ENCODE results near the gene FBXL7. TPM values are rescaled to one million over a fixed set of nuclear protein-coding genes. Genes with fewer than 3 reads are reported as not detected.

The FBXL7 gene
- total and polyA plus RNA-seq, 4 donors = 1.9 to 15.5 (median 6.6) TPM

- Histone ChIP-seq H3K4me3 (no peak overlapping the region), H3K4me1 (ENCODE audit: control insufficient read depth in 5 of 5, insufficient read depth in 5 of 5, low read length in 5 of 5) (peaks cover 0 to 5% (median 3%) of the 10 kb centered on the region in 5 donors), H3K36me3 (ENCODE audit: control insufficient read depth in 4 of 4, insufficient read depth in 4 of 4, low read length in 4 of 4) (no peaks in the 10 kb centered on the region), H3K27me3 (ENCODE audit: control insufficient read depth in 3 of 3, insufficient read depth in 3 of 3, low read length in 2 of 3) (no peaks in the 10 kb centered on the region), H3K27ac (ENCODE audit: low read depth in 1 of 2, low read length in 1 of 2) (no peak overlapping the region), H3K9me3 (ENCODE audit: control insufficient read depth in 4 of 4, insufficient read depth in 3 of 4, low read length in 3 of 4) (no peaks in the 10 kb centered on the region), H3K9ac (ENCODE audit: insufficient read depth in 1 of 2, low read length in 2 of 2) (no peak overlapping the region)
- DNase-seq (no peak), ATAC-seq (ENCODE audit: insufficient read depth, low FRiP score) (no peak)
- TF ChIP-seq CTCF (IDR thresholded peaks at IDR 0.05; ENCODE audit: control extremely low read depth, extremely low read depth) = no peak
These were observed 466.7 kb downstream of the FBXL7 start for GRCh38 chr5:15966651-15967050.

GRCh38 chr5:15968993-15969392 is 469.0 kb downstream of the FBXL7 start:
- DNase-seq = no peak
- Histone ChIP-seq H3K9ac (ENCODE audit: insufficient read depth in 1 of 2, low read length in 2 of 2) (no peak overlapping the region), H3K36me3 (ENCODE audit: control insufficient read depth in 4 of 4, insufficient read depth in 4 of 4, low read length in 4 of 4) (no peaks in the 10 kb centered on the region), H3K4me3 (no peak overlapping the region), H3K4me1 (ENCODE audit: control insufficient read depth in 5 of 5, insufficient read depth in 5 of 5, low read length in 5 of 5) (peaks cover 0 to 5% (median 3%) of the 10 kb centered on the region in 5 donors), H3K9me3 (ENCODE audit: control insufficient read depth in 4 of 4, insufficient read depth in 3 of 4, low read length in 3 of 4) (no peaks in the 10 kb centered on the region), H3K27ac (ENCODE audit: low read depth in 1 of 2, low read length in 1 of 2) (no peak overlapping the region), H3K27me3 (ENCODE audit: control insufficient read depth in 3 of 3, insufficient read depth in 3 of 3, low read length in 2 of 3) (no peaks in the 10 kb centered on the region)
- no peak for TF ChIP-seq CTCF (IDR thresholded peaks at IDR 0.05; ENCODE audit: control extremely low read depth, extremely low read depth)
- no peak for ATAC-seq (ENCODE audit: insufficient read depth, low FRiP score)
- 88 to 91% methylated on average over 4 of the region's 4 CpGs for WGBS, 2 donors

DNA sequence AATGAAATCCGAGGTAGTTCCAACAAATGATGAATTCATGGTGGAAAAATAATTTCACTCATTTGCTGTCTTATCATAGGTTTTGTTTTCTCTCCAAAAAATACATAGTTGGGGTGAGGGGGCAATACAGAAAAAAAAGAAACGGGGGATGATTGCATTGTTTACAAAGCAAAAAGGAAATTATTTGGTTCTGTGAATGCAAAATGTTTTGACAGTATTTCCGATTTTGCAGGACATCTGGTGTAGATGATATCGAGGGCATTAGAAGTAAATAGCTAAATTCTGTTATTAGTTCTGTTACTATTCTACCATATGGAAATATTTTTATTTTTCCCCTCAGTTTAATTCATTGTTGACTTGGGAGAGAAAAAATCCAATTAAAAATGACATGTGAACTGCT is 477.9 kb downstream of the FBXL7 start:
- ATAC-seq (ENCODE audit: insufficient read depth, low FRiP score) (no peak), DNase-seq (no peak)
- Histone ChIP-seq H3K4me3 (no peak overlapping the region), H3K36me3 (ENCODE audit: control insufficient read depth in 4 of 4, insufficient read depth in 4 of 4, low read length in 4 of 4) (no peaks in the 10 kb centered on the region), H3K4me1 (ENCODE audit: control insufficient read depth in 5 of 5, insufficient read depth in 5 of 5, low read length in 5 of 5) (peaks cover 0 to 4% (median 0%) of the 10 kb centered on the region in 5 donors), H3K9ac (ENCODE audit: insufficient read depth in 1 of 2, low read length in 2 of 2) (no peak overlapping the region), H3K27me3 (ENCODE audit: control insufficient read depth in 3 of 3, insufficient read depth in 3 of 3, low read length in 2 of 3) (no peaks in the 10 kb centered on the region), H3K9me3 (ENCODE audit: control insufficient read depth in 4 of 4, insufficient read depth in 3 of 4, low read length in 3 of 4) (no peaks in the 10 kb centered on the region), H3K27ac (ENCODE audit: low read depth in 1 of 2, low read length in 1 of 2) (no peak overlapping the region)
- WGBS, 2 donors = 67 to 73% methylated on average over 4 of the region's 4 CpGs
- TF ChIP-seq CTCF (IDR thresholded peaks at IDR 0.05; ENCODE audit: control extremely low read depth, extremely low read depth) = no peak

DNA sequence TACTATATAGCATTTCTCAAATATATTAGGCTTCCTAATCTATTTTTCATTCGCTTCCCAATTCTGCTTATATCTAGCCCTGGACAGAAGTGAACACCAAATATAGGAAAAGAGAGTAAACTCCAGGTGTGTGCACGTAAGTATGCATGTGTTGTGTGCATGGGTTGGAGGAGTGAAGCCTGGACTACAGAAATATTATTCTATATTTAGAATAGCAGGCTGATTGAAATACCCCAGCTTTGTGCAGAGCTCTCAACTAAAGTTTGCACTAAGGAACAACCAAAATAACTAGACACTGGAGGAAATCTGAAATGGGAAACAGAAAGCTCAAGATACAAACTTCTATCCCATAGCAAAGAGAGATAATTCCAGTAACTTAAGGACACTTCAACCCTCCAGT is 480.9 kb downstream of the FBXL7 start:
- no peaks in the 10 kb centered on the region for H3K9me3 ChIP-seq (ENCODE audit: control insufficient read depth in 4 of 4, insufficient read depth in 3 of 4, low read length in 3 of 4)
- H3K27me3 ChIP-seq (ENCODE audit: control insufficient read depth in 3 of 3, insufficient read depth in 3 of 3, low read length in 2 of 3) = no peaks in the 10 kb centered on the region
- no peak overlapping the region for H3K27ac ChIP-seq (ENCODE audit: low read depth in 1 of 2, low read length in 1 of 2)
- DNase-seq (no peak), ATAC-seq (ENCODE audit: insufficient read depth, low FRiP score) (no peak)
- peaks cover 0 to 7% (median 0%) of the 10 kb centered on the region in 5 donors for H3K4me1 ChIP-seq (ENCODE audit: control insufficient read depth in 5 of 5, insufficient read depth in 5 of 5, low read length in 5 of 5)
- no peak overlapping the region for H3K9ac ChIP-seq (ENCODE audit: insufficient read depth in 1 of 2, low read length in 2 of 2)
- no peak for TF ChIP-seq CTCF (IDR thresholded peaks at IDR 0.05; ENCODE audit: control extremely low read depth, extremely low read depth)
- H3K36me3 ChIP-seq (ENCODE audit: control insufficient read depth in 4 of 4, insufficient read depth in 4 of 4, low read length in 4 of 4) = no peaks in the 10 kb centered on the region
- H3K4me3 ChIP-seq = no peak overlapping the region
- 90 to 92% methylated on average over 2 of the region's 2 CpGs for WGBS, 2 donors
